Endothelial cell (in vitro differentiated cells): ENCODE results near the gene AKNA. TPM values are rescaled to one million over a fixed set of nuclear protein-coding genes. Genes with fewer than 3 reads are reported as not detected.

ENCODE experiments used
- DNase-seq: peaks from one replicate; pipeline ENCODE4 v3.0.0; 2021; ENCODE audit warnings: low spot score
- H3K27ac Mint-ChIP-seq: one replicate; pipeline ENCODE4 v1.8.0; 2021; ENCODE audit warnings: mixed read lengths, inconsistent platforms; ENCODE audit not compliant: unreplicated experiment
- H3K27me3 Mint-ChIP-seq: one replicate; pipeline ENCODE4 v1.8.0; 2021; ENCODE audit warnings: mild to moderate bottlenecking, moderate library complexity, mixed read lengths, inconsistent platforms; ENCODE audit not compliant: unreplicated experiment
- H3K36me3 Mint-ChIP-seq: one replicate; pipeline ENCODE4 v1.8.0; 2021; ENCODE audit warnings: mild to moderate bottlenecking, low read depth, mixed read lengths, inconsistent platforms; ENCODE audit not compliant: unreplicated experiment
- H3K4me1 Mint-ChIP-seq: one replicate; pipeline ENCODE4 v1.8.0; 2021; ENCODE audit warnings: mild to moderate bottlenecking, mixed read lengths, inconsistent platforms; ENCODE audit not compliant: unreplicated experiment
- H3K4me3 Mint-ChIP-seq: one replicate; pipeline ENCODE4 v1.8.0; 2021; ENCODE audit warnings: mild to moderate bottlenecking, mixed read lengths, inconsistent platforms; ENCODE audit not compliant: unreplicated experiment
- H3K9me3 Mint-ChIP-seq: one replicate; pipeline ENCODE4 v1.8.0; 2021; ENCODE audit warnings: mixed read lengths, inconsistent platforms; ENCODE audit not compliant: unreplicated experiment
- CTCF ChIP-seq: fragments of 200-600 bp; sonication (generic); IDR thresholded peaks from one replicate; pipeline ENCODE4 v1.5.0; 2021; ENCODE audit warnings: antibody characterized with exemption; ENCODE audit not compliant: unreplicated experiment
- total RNA-seq: library from RNA; stranded (reverse); fragmentation: NEBNext Ultra II Directional; extraction: Animal tissue kit (Norgen Biotek cat#: 25700); gene quantifications from one replicate; pipeline ENCODE4 v1.2.1, GENCODE V29; 2021; ENCODE audit not compliant: unreplicated experiment

Gene AKNA
- total RNA-seq, 1 donor from 2014 or later = 79.1 TPM

GRCh38 chr9:114424126-114424525 is 36.3 kb upstream of the AKNA start:
- TF ChIP-seq CTCF = no peak
- Mint-ChIP-seq H3K4me1 (no peaks in the 10 kb centered on the region), H3K4me3 (no peak overlapping the region), H3K9me3 (no peaks in the 10 kb centered on the region), H3K27ac (no peak overlapping the region), H3K27me3 (peaks cover 16% of the 10 kb centered on the region), H3K36me3 (no peaks in the 10 kb centered on the region)
- no peak for DNase-seq

- Mint-ChIP-seq H3K36me3 (no peaks in the 10 kb centered on the region), H3K4me3 (no peak overlapping the region), H3K27me3 (peaks cover 15% of the 10 kb centered on the region), H3K4me1 (no peaks in the 10 kb centered on the region), H3K27ac (no peak overlapping the region), H3K9me3 (no peaks in the 10 kb centered on the region)
- no peak for DNase-seq
- TF ChIP-seq CTCF = no peak
These were observed 35.4 kb upstream of the AKNA start for GRCh38 chr9:114423181-114423580.

- no peak for TF ChIP-seq CTCF
- Mint-ChIP-seq H3K9me3 (no peaks in the 10 kb centered on the region), H3K36me3 (peaks cover 6% of the 10 kb centered on the region), H3K4me1 (peaks cover 14% of the 10 kb centered on the region), H3K27ac (no peak overlapping the region), H3K4me3 (no peak overlapping the region), H3K27me3 (peaks cover 18% of the 10 kb centered on the region)
- no peak for DNase-seq
These were observed 33.4 kb upstream of the AKNA start for GRCh38 chr9:114421147-114421546.

GRCh38 chr9:114419796-114420195 is 32.0 kb upstream of the AKNA start:
- peaks cover 6% of the 10 kb centered on the region for H3K36me3 Mint-ChIP-seq
- no peaks in the 10 kb centered on the region for H3K9me3 Mint-ChIP-seq
- H3K4me1 Mint-ChIP-seq = peaks cover 16% of the 10 kb centered on the region
- no peak overlapping the region for H3K27ac Mint-ChIP-seq
- TF ChIP-seq CTCF = no peak
- no peak for DNase-seq
- peaks cover 13% of the 10 kb centered on the region for H3K27me3 Mint-ChIP-seq
- H3K4me3 Mint-ChIP-seq = no peak overlapping the region

- TF ChIP-seq CTCF = no peak
- Mint-ChIP-seq H3K27ac (no peak overlapping the region), H3K36me3 (peaks cover 10% of the 10 kb centered on the region), H3K27me3 (peaks cover 9% of the 10 kb centered on the region), H3K4me3 (no peak overlapping the region), H3K9me3 (no peaks in the 10 kb centered on the region), H3K4me1 (peaks cover 21% of the 10 kb centered on the region)
- no peak for DNase-seq
These were observed 30.3 kb upstream of the AKNA start for GRCh38 chr9:114418053-114418452.
